Measurements from ENCODE around the gene RECK.

The RECK gene

DNA sequence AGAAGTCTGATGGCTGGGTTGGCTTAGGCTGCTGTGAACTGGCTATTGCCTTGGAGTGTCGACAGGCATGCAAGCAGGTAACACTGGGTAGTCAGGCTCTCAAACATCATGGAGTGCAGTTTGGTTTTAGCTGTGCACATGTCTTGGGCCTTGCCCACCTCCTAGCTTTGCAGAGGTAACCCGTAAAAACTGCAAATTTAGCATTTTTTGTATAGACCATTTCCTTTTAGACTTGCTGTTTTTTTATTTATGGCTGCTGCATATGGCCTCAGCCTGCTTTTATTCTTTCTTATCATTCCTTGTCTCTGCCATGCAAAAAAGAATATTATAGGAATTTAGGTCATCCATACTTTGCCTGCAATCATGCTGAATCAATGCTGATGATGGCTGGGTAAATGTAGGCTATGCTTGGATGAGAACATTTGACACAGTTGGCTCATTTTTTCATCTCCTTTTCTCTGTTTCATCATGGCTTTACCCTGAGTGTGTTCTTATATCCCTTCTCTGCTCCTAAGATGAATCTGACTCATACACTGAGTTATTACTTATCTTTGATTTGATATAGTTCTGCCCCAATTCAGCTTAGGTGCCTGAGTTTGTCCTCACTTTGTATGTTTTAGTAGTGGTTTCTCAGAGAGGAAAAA, 27.2 kb downstream of the RECK start:
- ChIA-PET POLR2A (no interaction called here), CTCF (no interaction called here)
- DNase-seq (ENCODE audit: extremely low spot score): no peak
- TF ChIP-seq NFRKB (IDR thresholded peaks at IDR 0.05) (no peak), SUZ12 (IDR thresholded peaks at IDR 0.05) (no peak), SP1 (IDR thresholded peaks at IDR 0.05) (no peak), FOXM1 (IDR thresholded peaks at IDR 0.05; ENCODE audit: borderline replicate concordance) (no peak), FOXK2 (IDR thresholded peaks at IDR 0.05) (no peak), ZNF384 (IDR thresholded peaks at IDR 0.05) (no peak), CTBP1 (IDR thresholded peaks at IDR 0.05; ENCODE audit: borderline replicate concordance) (no peak), ARNT (IDR thresholded peaks at IDR 0.05) (no peak), FOXA1 (IDR thresholded peaks at IDR 0.05) (no peak), LEF1 (IDR thresholded peaks at IDR 0.05; ENCODE audit: borderline replicate concordance) (no peak), L3MBTL2 (conservative IDR thresholded peaks at IDR 0.05) (no peak), HDGF (IDR thresholded peaks at IDR 0.05; ENCODE audit: borderline replicate concordance) (no peak), BHLHE40 (IDR thresholded peaks at IDR 0.05; ENCODE audit: borderline replicate concordance) (no peak), ELF4 (IDR thresholded peaks at IDR 0.05) (no peak)
- TF ChIP-seq, protein P1, sequence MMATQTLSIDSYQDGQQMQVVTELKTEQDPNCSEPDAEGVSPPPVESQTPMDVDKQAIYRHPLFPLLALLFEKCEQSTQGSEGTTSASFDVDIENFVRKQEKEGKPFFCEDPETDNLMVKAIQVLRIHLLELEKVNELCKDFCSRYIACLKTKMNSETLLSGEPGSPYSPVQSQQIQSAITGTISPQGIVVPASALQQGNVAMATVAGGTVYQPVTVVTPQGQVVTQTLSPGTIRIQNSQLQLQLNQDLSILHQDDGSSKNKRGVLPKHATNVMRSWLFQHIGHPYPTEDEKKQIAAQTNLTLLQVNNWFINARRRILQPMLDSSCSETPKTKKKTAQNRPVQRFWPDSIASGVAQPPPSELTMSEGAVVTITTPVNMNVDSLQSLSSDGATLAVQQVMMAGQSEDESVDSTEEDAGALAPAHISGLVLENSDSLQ (IDR thresholded peaks at IDR 0.05): no peak

DNA sequence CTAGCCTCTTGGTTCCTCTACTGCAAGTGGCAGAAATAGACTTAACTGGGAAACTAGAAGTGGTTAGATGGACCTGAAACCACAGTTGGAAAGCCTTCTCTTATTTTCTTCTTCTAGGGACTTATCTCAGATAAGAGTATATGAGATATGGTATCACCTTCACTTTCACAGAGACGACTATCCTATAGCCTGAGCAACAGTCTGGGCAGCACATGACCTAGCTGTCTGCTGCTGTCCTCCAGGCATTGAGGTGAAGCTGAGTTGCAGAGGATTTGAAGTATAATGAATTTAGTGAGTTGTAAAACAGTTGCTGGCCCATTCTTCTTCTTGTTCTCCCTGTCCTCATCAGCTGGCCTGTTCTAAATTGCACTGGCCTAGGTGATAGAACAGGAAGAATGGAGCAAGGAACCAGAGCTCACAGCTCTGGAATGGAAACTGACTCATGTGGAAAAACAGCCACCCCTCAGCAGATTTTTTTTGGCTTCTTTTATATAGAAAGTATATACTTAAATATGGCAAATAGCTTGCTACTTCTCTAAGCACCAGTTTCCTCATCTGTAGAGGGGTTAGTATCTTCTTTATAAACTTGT, 27.8 kb downstream of the RECK start:
- TF ChIP-seq FOXK2 (IDR thresholded peaks at IDR 0.05) (no peak), SP1 (IDR thresholded peaks at IDR 0.05) (no peak)
- CTCF ChIA-PET: no interaction called here
- POLR2A ChIA-PET: no interaction called here
- no peak for DNase-seq (ENCODE audit: extremely low spot score)

DNA sequence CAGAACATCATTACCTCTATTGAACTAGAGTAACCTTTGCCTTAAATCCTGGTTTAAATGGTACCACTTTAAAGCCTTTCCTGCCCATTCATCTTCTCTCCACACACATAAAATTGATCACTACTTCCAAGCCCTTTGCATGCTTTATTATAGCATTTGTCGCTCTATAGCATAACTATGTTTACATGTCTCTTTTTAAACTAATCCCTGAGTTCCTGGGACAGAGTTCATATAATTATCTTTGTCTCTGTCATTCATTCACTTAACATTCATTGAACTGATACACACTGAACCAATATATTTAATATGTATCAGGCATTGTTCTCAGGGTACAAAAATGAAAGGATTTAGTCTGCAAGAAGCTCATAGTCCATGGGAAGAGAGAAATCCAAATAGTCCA, 37.3 kb downstream of the RECK start:
- TF ChIP-seq SP1 (IDR thresholded peaks at IDR 0.05) (no peak), NFRKB (IDR thresholded peaks at IDR 0.05) (no peak), HDGF (IDR thresholded peaks at IDR 0.05; ENCODE audit: borderline replicate concordance) (no peak), ARNT (IDR thresholded peaks at IDR 0.05) (no peak), TARDBP (IDR thresholded peaks at IDR 0.05) (no peak), FOXK2 (IDR thresholded peaks at IDR 0.05) (no peak), L3MBTL2 (conservative IDR thresholded peaks at IDR 0.05) (no peak), BHLHE40 (IDR thresholded peaks at IDR 0.05; ENCODE audit: borderline replicate concordance) (no peak), FOXA1 (IDR thresholded peaks at IDR 0.05) (no peak), ZNF384 (IDR thresholded peaks at IDR 0.05) (no peak), FOXM1 (IDR thresholded peaks at IDR 0.05; ENCODE audit: borderline replicate concordance) (no peak), LEF1 (IDR thresholded peaks at IDR 0.05; ENCODE audit: borderline replicate concordance) (no peak), ELF4 (IDR thresholded peaks at IDR 0.05) (no peak), SUZ12 (IDR thresholded peaks at IDR 0.05) (no peak), CTBP1 (IDR thresholded peaks at IDR 0.05; ENCODE audit: borderline replicate concordance) (no peak)
- TF ChIP-seq, protein P1 (IDR thresholded peaks at IDR 0.05): no peak
- ChIA-PET CTCF (interaction anchor here (1.1 to 1.5 kb wide), 2 partner anchors 29 to 65 kb away, joined by 3 to 4 read pairs; no protein-coding TSS in a partner anchor), POLR2A (no interaction called here)
- no peak for DNase-seq (ENCODE audit: extremely low spot score)

DNA sequence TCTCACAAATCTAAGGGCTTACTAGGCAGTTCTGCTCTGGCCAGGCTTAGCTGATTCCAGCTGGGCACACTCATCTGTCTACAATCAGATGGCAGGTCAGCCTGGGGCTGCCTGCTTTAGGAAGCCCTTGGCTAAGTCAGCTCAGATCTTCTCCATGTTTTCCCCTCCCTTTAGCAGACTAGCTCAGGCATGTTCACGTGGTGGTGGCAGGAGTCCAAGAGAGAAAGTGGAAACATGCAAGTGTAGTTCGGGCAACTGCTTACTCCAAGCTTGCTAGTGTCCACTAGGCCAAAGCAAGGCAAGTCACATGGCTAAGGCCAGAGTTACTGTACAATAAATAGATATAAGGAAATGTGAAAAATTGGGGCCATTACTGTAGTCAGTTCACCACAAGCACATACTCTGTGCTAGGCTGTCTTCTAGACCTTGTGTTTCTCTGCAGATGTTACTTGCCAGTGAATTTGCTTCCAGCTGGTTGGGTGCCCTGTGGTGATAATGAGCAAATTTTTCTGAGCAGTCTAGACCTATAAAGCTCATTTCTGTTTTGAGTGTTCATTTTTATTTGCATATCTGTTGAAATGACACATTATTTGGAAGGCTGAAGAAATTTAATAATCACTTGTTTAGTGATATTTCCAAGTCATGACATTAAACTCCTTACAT, 38.3 kb downstream of the RECK start:
- CTCF ChIA-PET: no interaction called here
- TF ChIP-seq FOXM1 (IDR thresholded peaks at IDR 0.05; ENCODE audit: borderline replicate concordance) (no peak), SP1 (IDR thresholded peaks at IDR 0.05) (no peak), ELF4 (IDR thresholded peaks at IDR 0.05) (no peak), ZNF384 (IDR thresholded peaks at IDR 0.05) (no peak), SUZ12 (IDR thresholded peaks at IDR 0.05) (no peak), FOXA1 (IDR thresholded peaks at IDR 0.05) (no peak), CTBP1 (IDR thresholded peaks at IDR 0.05; ENCODE audit: borderline replicate concordance) (no peak), BHLHE40 (IDR thresholded peaks at IDR 0.05; ENCODE audit: borderline replicate concordance) (no peak), TARDBP (IDR thresholded peaks at IDR 0.05) (no peak), HDGF (IDR thresholded peaks at IDR 0.05; ENCODE audit: borderline replicate concordance) (no peak), ARNT (IDR thresholded peaks at IDR 0.05) (no peak), L3MBTL2 (conservative IDR thresholded peaks at IDR 0.05) (no peak), LEF1 (IDR thresholded peaks at IDR 0.05; ENCODE audit: borderline replicate concordance) (no peak)
- TF ChIP-seq, protein P1 (IDR thresholded peaks at IDR 0.05): no peak
- POLR2A ChIA-PET: no interaction called here
- DNase-seq (ENCODE audit: extremely low spot score): no peak

DNA sequence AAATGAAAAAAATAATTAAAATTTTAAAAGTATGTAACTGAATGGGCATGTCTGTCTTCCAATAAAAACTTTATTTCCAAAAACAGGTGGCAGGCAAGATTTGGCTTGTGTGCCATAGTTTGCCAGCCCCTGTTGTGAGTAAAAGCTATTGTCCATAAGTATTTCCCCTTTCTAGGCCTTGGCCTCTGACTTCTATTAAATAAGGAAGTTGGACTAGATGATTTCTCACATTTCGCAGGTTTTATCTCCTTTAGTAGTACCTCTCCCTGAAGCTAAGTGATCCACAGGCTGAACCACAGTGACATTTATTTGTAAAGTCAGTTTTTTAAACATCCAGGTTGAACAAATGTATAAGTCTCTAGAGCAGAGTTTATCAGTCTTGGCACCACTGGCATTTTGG, 41.3 kb downstream of the RECK start:
- POLR2A ChIA-PET: no interaction called here
- TF ChIP-seq ARNT (IDR thresholded peaks at IDR 0.05) (no peak), TARDBP (IDR thresholded peaks at IDR 0.05) (no peak), ZNF384 (IDR thresholded peaks at IDR 0.05) (no peak), FOXK2 (IDR thresholded peaks at IDR 0.05) (no peak), BHLHE40 (IDR thresholded peaks at IDR 0.05; ENCODE audit: borderline replicate concordance) (no peak)
- CTCF ChIA-PET: no interaction called here

DNA sequence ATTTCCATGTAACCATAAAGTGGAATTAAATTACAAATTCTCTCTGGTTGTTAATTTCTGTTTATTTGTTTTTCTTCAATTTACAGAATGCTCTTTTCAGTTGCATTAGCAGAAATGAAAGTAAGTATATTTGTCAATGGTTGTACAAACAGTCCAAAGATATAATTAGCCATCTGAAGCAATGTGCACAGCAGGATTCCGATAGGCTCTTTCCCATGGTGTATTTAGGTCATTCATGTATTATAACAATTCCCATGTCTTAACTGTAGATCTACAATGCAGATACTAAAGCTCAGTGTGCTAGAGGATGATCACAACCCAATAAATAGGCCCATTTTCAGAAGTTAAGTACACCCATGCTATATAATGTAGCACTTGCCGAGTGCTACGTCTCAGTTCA, 43.8 kb downstream of the RECK start:
- no peak for DNase-seq (ENCODE audit: extremely low spot score)
- TF ChIP-seq FOXM1 (IDR thresholded peaks at IDR 0.05; ENCODE audit: borderline replicate concordance) (no peak), BHLHE40 (IDR thresholded peaks at IDR 0.05; ENCODE audit: borderline replicate concordance) (no peak), ZNF384 (IDR thresholded peaks at IDR 0.05) (no peak), CTBP1 (IDR thresholded peaks at IDR 0.05; ENCODE audit: borderline replicate concordance) (no peak), FOXA1 (IDR thresholded peaks at IDR 0.05) (no peak), TARDBP (IDR thresholded peaks at IDR 0.05) (no peak), SP1 (IDR thresholded peaks at IDR 0.05) (no peak), SUZ12 (IDR thresholded peaks at IDR 0.05) (no peak), LEF1 (IDR thresholded peaks at IDR 0.05; ENCODE audit: borderline replicate concordance) (no peak), HDGF (IDR thresholded peaks at IDR 0.05; ENCODE audit: borderline replicate concordance) (no peak), FOXK2 (IDR thresholded peaks at IDR 0.05) (no peak), ARNT (IDR thresholded peaks at IDR 0.05) (no peak), ELF4 (IDR thresholded peaks at IDR 0.05) (no peak)
- TF ChIP-seq, protein P1 (IDR thresholded peaks at IDR 0.05): no peak
- CTCF ChIA-PET: no interaction called here
- POLR2A ChIA-PET: no interaction called here

More for the DNA sequence above, 41.3 kb downstream of the RECK start:
- DNase-seq (ENCODE audit: extremely low spot score): no peak

Data from HEK293T (cell line).